Adrenal gland (tissue), 5 donors: ENCODE results near the gene CNNM2.

Source experiments
- CTCF ChIP-seq, 6 experiments: fragments of 450-650 bp in 4 of 6; fragments of 200-600 bp in 2 of 6; sonication (generic) in 1 of 6; IDR thresholded peaks; 1 replicate in 5 of 6; 2 replicates in 1 of 6; pipeline versions ENCODE4 v1.5.1 to v1.8.0; 2016 to 2021; ENCODE audit warnings: antibody characterized with exemption in 6 of 6, mild to moderate bottlenecking in 2 of 6, moderate library complexity in 1 of 6
- POLR2A ChIP-seq, 2 donors: fragments of 450-650 bp; IDR thresholded peaks; one replicate each; pipeline ENCODE4 v1.6.1; 2017; ENCODE audit warnings: antibody characterized with exemption in 2 of 2, mild to moderate bottlenecking in 2 of 2, moderate library complexity in 1 of 2
- donor health status: DM: no; HTN: no; CAD: no.

- TF ChIP-seq CTCF (IDR thresholded peaks at IDR 0.05) (no peak), POLR2A (IDR thresholded peaks at IDR 0.05) (no peak)
Measured at GRCh38 chr10:102988404-102989314, 70.6 kb downstream of the CNNM2 start.
